Fibroblast of lung (primary cell): ENCODE measurements around the gene OR10G8.

Experiments used
- CTCF ChIP-seq, 2 donors: IDR thresholded peaks in 1 of 2; conservative IDR thresholded peaks in 1 of 2; 1 replicate in 1 of 2; 2 replicates in 1 of 2; pipeline ENCODE4 v1.5.1; 2011 to 2012; ENCODE audit warnings: low read length in 2 of 2, control low read depth in 1 of 2, inconsistent platforms in 1 of 2, low read depth in 1 of 2, mild to moderate bottlenecking in 1 of 2
- EZH2 ChIP-seq: IDR thresholded peaks from 2 replicates; pipeline ENCODE4 v1.5.1; 2012; ENCODE audit warnings: low read length, control low read depth, mild to moderate bottlenecking; ENCODE audit errors: missing control alignments

- no peak for TF ChIP-seq CTCF (conservative IDR thresholded peaks at IDR 0.05 in 1 of 2, IDR thresholded peaks at IDR 0.05 in 1 of 2; ENCODE audit: low read depth in 1 of 2, low read length in 2 of 2)
- TF ChIP-seq EZH2, result no peak
These were observed 48.8 kb upstream of the OR10G8 start, which contains the start of gene OR10S1 for GRCh38 chr11:123977731-123978347.
